PFSK-1 (cell line): ENCODE measurements around the gene ZNF140.

ENCODE experiments used
- FOXP2 ChIP-seq: optimal IDR thresholded peaks from 2 replicates; pipeline ENCODE3; 2011; ENCODE audit warnings: borderline replicate concordance, control low read depth, inconsistent platforms; ENCODE audit not compliant: insufficient read depth; ENCODE audit errors: extremely low read length, extremely low read depth
- POLR2AphosphoS5 ChIP-seq: IDR thresholded peaks from 2 replicates; pipeline ENCODE4 v1.6.1; 2012; ENCODE audit warnings: low read depth, mild to moderate bottlenecking, control low read depth, low read length, moderate library complexity
- REST ChIP-seq, 2 experiments: IDR thresholded peaks; 2 replicates each; pipeline versions ENCODE4 v1.6.1 to v1.8.0; 2011 to 2012; ENCODE audit warnings: low read depth in 2 of 2, low read length in 2 of 2, control low read depth in 1 of 2, inconsistent platforms in 1 of 2, mild to moderate bottlenecking in 1 of 2, moderate library complexity in 1 of 2; ENCODE audit not compliant: insufficient read depth in 1 of 2
- SIN3A ChIP-seq: IDR thresholded peaks from 2 replicates; pipeline ENCODE4 v1.6.1; 2012; ENCODE audit warnings: mild to moderate bottlenecking, low read length, moderate library complexity, borderline replicate concordance; ENCODE audit not compliant: insufficient read depth
- TAF1 ChIP-seq: IDR thresholded peaks from 2 replicates; pipeline ENCODE4 v1.6.1; 2012; ENCODE audit warnings: low read length, control low read depth, borderline replicate concordance; ENCODE audit not compliant: insufficient read depth

- TF ChIP-seq REST (IDR thresholded peaks at IDR 0.05; ENCODE audit: insufficient read depth in 1 of 2, low read depth in 2 of 2, low read length in 2 of 2) (no peak), POLR2AphosphoS5 (no peak), SIN3A (no peak), TAF1 (no peak), FOXP2 (no peak)
Observed at GRCh38 chr12:133107121-133107520, 26.4 kb downstream of the ZNF140 start.
